Caco-2 (cell line): Measurements from ENCODE around the gene RWDD1. TPM values are rescaled to one million over a fixed set of nuclear protein-coding genes. Genes with fewer than 3 reads are reported as not detected.

ENCODE experiments used
- BruUV-seq: library from RNA; stranded (reverse); fragments of 400-500 nt; replicated peaks from 2 replicates; lab custom pipeline; 2021; lab: Mats Ljungman, UMichigan
- CTCF ChIA-PET: fragments of 300-600 bp; sonication (Branson Sonifier 250); formaldehyde crosslinking; loops from one replicate; lab custom pipeline; 2022; ENCODE audit warnings: antibody characterized with exemption; lab: Charles Lee
- POLR2A ChIA-PET: fragments of 300-600 bp; sonication (Branson Sonifier 250); formaldehyde crosslinking; loops from one replicate; lab custom pipeline; 2022; ENCODE audit warnings: antibody characterized with exemption; lab: Charles Lee
- DNase-seq, 2 experiments: peaks; one replicate each; pipeline versions ENCODE4 v3.0.0 to v3.0.0-alpha.2; 2020 to 2022
- H3K27me3 ChIP-seq: replicated peaks from 2 replicates; pipeline ENCODE4 v1.6.0; 2011; ENCODE audit warnings: low read length; ENCODE audit not compliant: control insufficient read depth, insufficient read depth
- H3K36me3 ChIP-seq: 2 replicates; pipeline ENCODE4 v1.5.1; 2011; ENCODE audit warnings: low read length; ENCODE audit not compliant: control insufficient read depth, insufficient read depth
- H3K4me1 ChIP-seq: fragments of 250-450 bp; sonication (Bioruptor Pico); 2 replicates; pipeline ENCODE4 v1.5.1; 2020; ENCODE audit warnings: mild to moderate bottlenecking
- H3K4me3 ChIP-seq: 2 replicates; pipeline ENCODE4 v1.5.1; 2011; ENCODE audit warnings: low read depth, mild to moderate bottlenecking, control low read depth, low read length
- H3K9me3 ChIP-seq: fragments of 250-450 bp; sonication (Bioruptor Pico); 2 replicates; pipeline ENCODE4 v1.5.1; 2020; ENCODE audit warnings: mild to moderate bottlenecking, moderate library complexity
- H3K27ac Mint-ChIP-seq: one replicate; pipeline ENCODE4 v1.8.0; 2022; ENCODE audit warnings: mixed read lengths; ENCODE audit not compliant: unreplicated experiment
- H3K27me3 Mint-ChIP-seq: one replicate; pipeline ENCODE4 v1.8.0; 2022; ENCODE audit warnings: mixed read lengths; ENCODE audit not compliant: insufficient read depth, unreplicated experiment
- H3K36me3 Mint-ChIP-seq: one replicate; pipeline ENCODE4 v1.8.0; 2022; ENCODE audit warnings: mild to moderate bottlenecking, mixed read lengths; ENCODE audit not compliant: insufficient read depth, unreplicated experiment
- H3K4me1 Mint-ChIP-seq: one replicate; pipeline ENCODE4 v1.8.0; 2022; ENCODE audit warnings: low read depth, mixed read lengths; ENCODE audit not compliant: unreplicated experiment
- H3K4me3 Mint-ChIP-seq: one replicate; pipeline ENCODE4 v1.8.0; 2022; ENCODE audit warnings: mild to moderate bottlenecking, moderate library complexity, mixed read lengths; ENCODE audit not compliant: unreplicated experiment
- H3K9me3 Mint-ChIP-seq: one replicate; pipeline ENCODE4 v1.8.0; 2022; ENCODE audit warnings: mixed read lengths; ENCODE audit not compliant: unreplicated experiment
- intact Hi-C: fragments of 100-400 bp; cut with micrococcal nuclease; formaldehyde crosslinking; loops from one replicate; pipeline ENCODE4 v1.10.0; 2022; ENCODE audit not compliant: unreplicated experiment
- total RNA-seq: library from RNA; stranded (reverse); gene quantifications from 2 replicates; pipeline ENCODE4 v1.2.3, GENCODE V29; 2022
- TF ChIP-seq, protein P1 (sequence below), 2 experiments: fragments of 200-600 bp in 1 of 2; IDR thresholded peaks; 1 replicate in 1 of 2; 2 replicates in 1 of 2; pipeline versions ENCODE4 v1.5.1 to v1.8.0; 2011 to 2022; ENCODE audit warnings: antibody characterized with exemption in 1 of 2, control low read depth in 1 of 2, inconsistent platforms in 1 of 2, low read depth in 1 of 2, low read length in 1 of 2, mild to moderate bottlenecking in 1 of 2, moderate library complexity in 1 of 2; ENCODE audit not compliant: insufficient read depth in 1 of 2, severe bottlenecking in 1 of 2, unreplicated experiment in 1 of 2

Gene RWDD1
- total RNA-seq, 1 experiment from 2014 or later: 35.0 TPM

DNA sequence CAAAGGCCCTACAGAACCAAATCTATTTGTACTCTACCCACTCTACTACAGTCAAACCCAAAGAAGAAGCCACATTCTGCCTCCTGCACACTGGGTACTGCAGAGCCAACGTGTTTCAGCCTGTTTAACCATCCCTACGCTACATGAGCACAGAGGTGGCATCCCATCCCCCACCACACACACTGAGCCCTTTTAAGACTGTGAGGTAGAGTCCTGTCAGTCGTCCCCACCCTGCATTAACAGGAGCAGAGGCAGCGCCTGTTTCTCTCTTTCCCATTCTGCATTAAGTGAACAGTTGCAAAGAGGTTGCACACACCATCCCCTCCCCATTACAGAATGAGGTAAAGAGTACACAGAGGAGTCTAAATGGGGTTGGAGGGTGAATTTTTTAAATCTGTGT is 39.8 kb downstream of the RWDD1 start:
- peaks cover 7% of the 10 kb centered on the region for H3K27me3 Mint-ChIP-seq
- BruUV-seq: no TSS peak

DNA sequence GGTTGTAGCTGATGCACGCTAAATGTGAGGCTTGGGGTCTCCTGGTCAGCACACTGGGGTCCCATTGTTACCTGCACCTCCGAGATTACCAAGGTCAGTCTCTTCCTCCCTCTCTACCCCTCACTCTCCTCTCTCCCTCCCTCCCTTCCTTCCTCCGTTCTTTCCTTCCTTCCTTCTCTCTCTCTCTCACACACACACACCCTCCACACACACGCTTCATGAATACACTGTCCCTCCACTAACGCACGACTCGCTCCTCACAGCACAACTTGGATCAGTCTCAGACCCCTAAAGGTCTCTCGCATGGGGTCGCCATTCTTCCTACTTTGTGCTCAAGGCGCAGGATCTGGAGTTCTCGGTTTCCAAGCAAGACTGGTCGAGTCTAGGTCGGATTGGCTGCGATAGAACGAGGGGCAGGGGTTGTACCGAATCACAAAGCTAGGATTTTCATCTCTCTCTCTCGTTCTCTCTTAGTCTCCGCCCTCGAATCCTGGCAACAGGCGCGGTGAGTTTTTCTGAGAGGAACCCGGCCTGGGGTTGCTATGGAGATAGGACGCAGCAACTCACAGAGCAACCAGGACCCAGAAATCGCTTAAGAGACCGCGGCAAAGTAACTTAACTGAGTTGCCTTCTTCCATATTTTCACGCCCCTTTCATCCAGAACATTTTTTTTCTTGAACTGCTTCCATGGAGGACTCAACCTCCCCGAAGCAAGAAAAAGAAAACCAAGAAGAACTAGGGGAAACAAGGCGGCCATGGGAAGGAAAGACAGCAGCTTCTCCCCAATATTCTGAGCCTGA is 44.8 kb downstream of the RWDD1 start, which contains the start of gene RSPH4A:
RSPH4A (plus strand) TSS at position 543 of the 800 bp plus-strand sequence; CDS start at position 688, 145 bp downstream.
- Histone ChIP-seq H3K36me3 (no peaks in the 10 kb centered on the region), H3K27me3 (no peaks in the 10 kb centered on the region), H3K4me1 (peaks cover 4% of the 10 kb centered on the region; the same call in 1 of the 2 replicates), H3K9me3 (no peaks in the 10 kb centered on the region), H3K4me3 (peak within 1 kb of the TSS; percentile 49)
- no peaks in the 10 kb centered on the region for H3K36me3 Mint-ChIP-seq
- BruUV-seq: no TSS peak
- no peaks in the 10 kb centered on the region for H3K9me3 Mint-ChIP-seq
- ChIA-PET CTCF (interaction anchor here (0.6 kb wide), 2 partner anchors 105 to 348 kb away, joined by 3 read pairs; partner anchors contain the start of gene CALHM5), POLR2A (interaction anchor here (0.5 to 0.6 kb wide), 2 partner anchors 45 to 53 kb away, joined by 3 to 5 read pairs; partner anchors contain the start of gene RWDD1)
- H3K27ac Mint-ChIP-seq: peak within 1 kb of the TSS; percentile 70
- intact Hi-C loops: loop anchor here (1.0 kb wide), 1 partner anchor 29 kb away; no protein-coding TSS in a partner anchor
- H3K4me1 Mint-ChIP-seq: peaks cover 7% of the 10 kb centered on the region
- peak; percentile 88 to 89 for DNase-seq
- H3K27me3 Mint-ChIP-seq: peaks cover 4% of the 10 kb centered on the region
- TF ChIP-seq, protein P1, sequence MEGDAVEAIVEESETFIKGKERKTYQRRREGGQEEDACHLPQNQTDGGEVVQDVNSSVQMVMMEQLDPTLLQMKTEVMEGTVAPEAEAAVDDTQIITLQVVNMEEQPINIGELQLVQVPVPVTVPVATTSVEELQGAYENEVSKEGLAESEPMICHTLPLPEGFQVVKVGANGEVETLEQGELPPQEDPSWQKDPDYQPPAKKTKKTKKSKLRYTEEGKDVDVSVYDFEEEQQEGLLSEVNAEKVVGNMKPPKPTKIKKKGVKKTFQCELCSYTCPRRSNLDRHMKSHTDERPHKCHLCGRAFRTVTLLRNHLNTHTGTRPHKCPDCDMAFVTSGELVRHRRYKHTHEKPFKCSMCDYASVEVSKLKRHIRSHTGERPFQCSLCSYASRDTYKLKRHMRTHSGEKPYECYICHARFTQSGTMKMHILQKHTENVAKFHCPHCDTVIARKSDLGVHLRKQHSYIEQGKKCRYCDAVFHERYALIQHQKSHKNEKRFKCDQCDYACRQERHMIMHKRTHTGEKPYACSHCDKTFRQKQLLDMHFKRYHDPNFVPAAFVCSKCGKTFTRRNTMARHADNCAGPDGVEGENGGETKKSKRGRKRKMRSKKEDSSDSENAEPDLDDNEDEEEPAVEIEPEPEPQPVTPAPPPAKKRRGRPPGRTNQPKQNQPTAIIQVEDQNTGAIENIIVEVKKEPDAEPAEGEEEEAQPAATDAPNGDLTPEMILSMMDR (IDR thresholded peaks at IDR 0.05; ENCODE audit: insufficient read depth in 1 of 2, low read depth in 1 of 2, low read length in 1 of 2, severe bottlenecking in 1 of 2, unreplicated experiment in 1 of 2): no peak
- H3K4me3 Mint-ChIP-seq: peak within 1 kb of the TSS; percentile 77

More for the DNA sequence above, 39.8 kb downstream of the RWDD1 start:
- H3K9me3 ChIP-seq: no peaks in the 10 kb centered on the region
- no peaks in the 10 kb centered on the region for H3K36me3 ChIP-seq
- ChIA-PET CTCF (no interaction called here), POLR2A (no interaction called here)
- Mint-ChIP-seq H3K36me3 (no peaks in the 10 kb centered on the region), H3K9me3 (no peaks in the 10 kb centered on the region), H3K4me3 (no peak overlapping the region), H3K4me1 (no peaks in the 10 kb centered on the region), H3K27ac (no peak overlapping the region)
- H3K4me1 ChIP-seq: peaks cover 4% of the 10 kb centered on the region; the same call in 1 of the 2 replicates
- H3K27me3 ChIP-seq: no peaks in the 10 kb centered on the region
- TF ChIP-seq, protein P1 (IDR thresholded peaks at IDR 0.05; ENCODE audit: insufficient read depth in 1 of 2, low read depth in 1 of 2, low read length in 1 of 2, severe bottlenecking in 1 of 2, unreplicated experiment in 1 of 2): no peak
- intact Hi-C loops: no loop called here
- no peak for DNase-seq
- H3K4me3 ChIP-seq: no peak overlapping the region

DNA sequence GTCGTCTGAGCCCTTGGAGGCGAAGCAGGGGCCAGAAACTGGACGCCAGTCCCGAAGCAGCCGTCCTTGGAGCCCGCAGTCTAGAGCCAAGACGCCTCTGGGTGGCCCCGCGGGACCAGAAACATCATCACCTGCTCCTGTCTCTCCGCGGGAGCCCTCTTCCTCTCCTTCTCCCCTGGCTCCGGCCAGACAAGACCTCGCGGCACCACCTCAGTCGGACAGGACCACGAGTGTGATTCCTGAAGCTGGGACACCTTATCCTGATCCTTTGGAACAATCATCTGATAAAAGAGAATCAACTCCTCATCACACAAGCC is 45.4 kb downstream of the RWDD1 start:
- H3K4me1 Mint-ChIP-seq: peaks cover 7% of the 10 kb centered on the region
- CTCF ChIA-PET: interaction anchor here (0.6 kb wide), 3 partner anchors 105 to 348 kb away, joined by 3 read pairs; partner anchors contain the start of gene CALHM5

More for the DNA sequence above, 45.4 kb downstream of the RWDD1 start:
- Mint-ChIP-seq H3K27me3 (peaks cover 3% of the 10 kb centered on the region), H3K9me3 (no peaks in the 10 kb centered on the region), H3K36me3 (no peaks in the 10 kb centered on the region), H3K27ac (peak overlapping the region; percentile 68), H3K4me3 (peak overlapping the region; percentile 77)
- no peaks in the 10 kb centered on the region for H3K27me3 ChIP-seq
- peak overlapping the region; percentile 49 for H3K4me3 ChIP-seq
- peak; percentile 39 to 40 for DNase-seq
- H3K4me1 ChIP-seq: peaks cover 4% of the 10 kb centered on the region; the same call in 1 of the 2 replicates
- POLR2A ChIA-PET: interaction anchor here (0.5 to 0.6 kb wide), 2 partner anchors 45 to 52 kb away, joined by 3 to 5 read pairs; partner anchors contain the start of gene RWDD1
- BruUV-seq: no TSS peak
- TF ChIP-seq, protein P1 (IDR thresholded peaks at IDR 0.05; ENCODE audit: insufficient read depth in 1 of 2, low read depth in 1 of 2, low read length in 1 of 2, severe bottlenecking in 1 of 2, unreplicated experiment in 1 of 2): no peak
- intact Hi-C loops: loop anchor here (1.0 kb wide), 1 partner anchor 29 kb away; no protein-coding TSS in a partner anchor
- no peaks in the 10 kb centered on the region for H3K9me3 ChIP-seq
- H3K36me3 ChIP-seq: no peaks in the 10 kb centered on the region
